Upper lobe of left lung (tissue), 6 donors: ENCODE measurements around the gene MYO16. TPM values are rescaled to one million over a fixed set of nuclear protein-coding genes. Genes with fewer than 3 reads are reported as not detected.
A peak's percentile ranks its signal among the peaks of the same experiment; 100 is the strongest.

ENCODE experiments used
- ATAC-seq, 2 donors: fragments of 200-7000 bp; cut with Tn5 transposase; one replicate each; pipeline ENCODE4 v1.9.1; 2022; ENCODE audit warnings: mild to moderate bottlenecking in 2 of 2, moderate library complexity in 2 of 2; ENCODE audit not compliant: low FRiP score in 2 of 2
- DNase-seq, 2 donors: peaks; one replicate each; pipeline ENCODE4 v3.0.0-alpha.2; 2019 to 2020
- H3K27ac ChIP-seq, 4 donors: fragments of 200-600 bp; sonication (generic); one replicate each; pipeline ENCODE4 v1.5.1; 2016 to 2019
- H3K27me3 ChIP-seq, 4 donors: fragments of 200-600 bp; sonication (generic); one replicate each; pipeline ENCODE4 v1.5.1; 2017 to 2019
- H3K36me3 ChIP-seq, 4 donors: fragments of 200-600 bp; sonication (generic); one replicate each; pipeline ENCODE4 v1.5.1; 2016 to 2019
- H3K4me1 ChIP-seq, 4 donors: fragments of 200-600 bp; sonication (generic); one replicate each; pipeline ENCODE4 v1.5.1; 2018 to 2019
- H3K4me3 ChIP-seq, 4 donors: fragments of 200-600 bp; sonication (generic); one replicate each; pipeline ENCODE4 v1.5.1; 2017 to 2019; ENCODE audit warnings: mild to moderate bottlenecking in 2 of 4, moderate library complexity in 1 of 4
- H3K9me3 ChIP-seq, 4 donors: fragments of 200-600 bp; sonication (generic); one replicate each; pipeline ENCODE4 v1.5.1; 2018 to 2019
- CTCF ChIP-seq, 6 experiments: fragments of 450-650 bp in 4 of 6; fragments of 200-600 bp in 2 of 6; sonication (generic) in 2 of 6; IDR thresholded peaks; one replicate each; pipeline ENCODE4 v1.5.1; 2016 to 2019; ENCODE audit warnings: antibody characterized with exemption in 6 of 6
- EP300 ChIP-seq, 4 donors: sonication (generic); formaldehyde crosslinking; IDR thresholded peaks; one replicate each; pipeline ENCODE4 v1.5.1; 2017; ENCODE audit warnings: antibody characterized with exemption in 4 of 4, control low read depth in 2 of 4
- POLR2A ChIP-seq, 4 donors: fragments of 450-650 bp; IDR thresholded peaks; one replicate each; pipeline ENCODE4 v1.5.1; 2016 to 2017; ENCODE audit warnings: antibody characterized with exemption in 4 of 4, mild to moderate bottlenecking in 2 of 4
- POLR2AphosphoS5 ChIP-seq, 2 donors: sonication (generic); formaldehyde crosslinking; IDR thresholded peaks; one replicate each; pipeline ENCODE4 v1.5.1; 2017; ENCODE audit warnings: antibody characterized with exemption in 2 of 2
- WGBS, 2 donors: methylation state at CpG; one replicate each; pipeline ENCODE4 v1.1.5; 2017 to 2018; 5-methylcytosine and 5-hydroxymethylcytosine counted together
- total RNA-seq, 6 donors: library from RNA; depleted of rRNA in 4 of 6; stranded (reverse); fragments of >200 nt in 4 of 6; gene quantifications; one replicate each; pipeline versions ENCODE4 v1.1.0 to v1.2.1, GENCODE V29; 2016 to 2021
- donor health status: DM: no; HTN: no; CAD: no; lungs with moderate emphysema.
- donor health status: DM: no; HTN: yes; CAD: no; lungs with severe emphysema.

MYO16 gene
- total RNA-seq, 6 donors from 2014 or later: under 0.01 to 0.55 (median 0.20) TPM; not detected in 1

GRCh38 chr13:108667205-108667604 lies 37.8 kb downstream of the MYO16 start:
- 86 to 94% methylated on average over 1 of the region's 1 CpG for WGBS, 2 donors
- H3K27me3 ChIP-seq: no peaks in the 10 kb centered on the region
- H3K27ac ChIP-seq: no peak overlapping the region
- no peaks in the 10 kb centered on the region for H3K4me1 ChIP-seq
- TF ChIP-seq POLR2AphosphoS5 (IDR thresholded peaks at IDR 0.05) (no peak), POLR2A (IDR thresholded peaks at IDR 0.05) (no peak), CTCF (IDR thresholded peaks at IDR 0.05) (no peak), EP300 (IDR thresholded peaks at IDR 0.05) (no peak)
- no peaks in the 10 kb centered on the region for H3K36me3 ChIP-seq
- DNase-seq (no peak), ATAC-seq (no peak)
- peaks cover 0 to 27% (median 1%) of the 10 kb centered on the region in 4 donors for H3K9me3 ChIP-seq
- no peak overlapping the region for H3K4me3 ChIP-seq

DNA sequence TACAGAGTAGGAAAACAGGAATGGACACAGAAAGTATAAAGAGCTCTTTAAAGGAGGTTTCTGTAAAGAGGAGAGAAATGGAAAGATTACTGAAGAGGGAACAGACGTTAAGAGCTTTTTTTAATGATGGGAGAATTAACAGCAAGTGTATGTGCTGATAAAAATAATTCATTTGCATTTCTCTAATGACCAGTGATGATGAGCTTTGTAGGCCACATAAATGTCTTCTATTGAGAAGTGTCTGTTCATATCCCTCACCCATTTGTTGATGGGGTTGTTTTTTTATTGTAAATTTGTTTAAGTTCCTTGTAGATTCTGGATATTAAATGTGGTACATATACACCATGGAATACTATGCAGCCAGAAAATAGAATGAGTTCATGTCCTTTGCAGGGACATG lies 40.0 kb downstream of the MYO16 start:
- WGBS, 2 donors: 46 to 62% methylated on average over 1 of the region's 1 CpG
- TF ChIP-seq CTCF (IDR thresholded peaks at IDR 0.05): no peak
- no peak for TF ChIP-seq POLR2A (IDR thresholded peaks at IDR 0.05)
- TF ChIP-seq EP300 (IDR thresholded peaks at IDR 0.05): no peak
- no peak for TF ChIP-seq POLR2AphosphoS5 (IDR thresholded peaks at IDR 0.05)
- no peaks in the 10 kb centered on the region for H3K27me3 ChIP-seq

GRCh38 chr13:108674346-108674745 lies 44.9 kb downstream of the MYO16 start:
- TF ChIP-seq POLR2A (IDR thresholded peaks at IDR 0.05): no peak
- TF ChIP-seq EP300 (IDR thresholded peaks at IDR 0.05): no peak
- no peak for TF ChIP-seq POLR2AphosphoS5 (IDR thresholded peaks at IDR 0.05)
- no peak for TF ChIP-seq CTCF (IDR thresholded peaks at IDR 0.05)
- 78 to 84% methylated on average over 6 of the region's 6 CpGs for WGBS, 2 donors
- H3K4me3 ChIP-seq: no peak overlapping the region
- no peaks in the 10 kb centered on the region for H3K27me3 ChIP-seq
- H3K4me1 ChIP-seq: no peaks in the 10 kb centered on the region
- ATAC-seq (no peak), DNase-seq (no peak)
- H3K27ac ChIP-seq: no peak overlapping the region
- no peaks in the 10 kb centered on the region for H3K36me3 ChIP-seq
- peaks cover 0 to 5% (median 0%) of the 10 kb centered on the region in 4 donors for H3K9me3 ChIP-seq

More for the DNA sequence above, 40.0 kb downstream of the MYO16 start:
- DNase-seq (no peak), ATAC-seq (no peak)
- Histone ChIP-seq H3K9me3 (peaks cover 0 to 18% (median 1%) of the 10 kb centered on the region in 4 donors), H3K27ac (no peak overlapping the region), H3K36me3 (no peaks in the 10 kb centered on the region), H3K4me1 (no peaks in the 10 kb centered on the region), H3K4me3 (no peak overlapping the region)

DNA sequence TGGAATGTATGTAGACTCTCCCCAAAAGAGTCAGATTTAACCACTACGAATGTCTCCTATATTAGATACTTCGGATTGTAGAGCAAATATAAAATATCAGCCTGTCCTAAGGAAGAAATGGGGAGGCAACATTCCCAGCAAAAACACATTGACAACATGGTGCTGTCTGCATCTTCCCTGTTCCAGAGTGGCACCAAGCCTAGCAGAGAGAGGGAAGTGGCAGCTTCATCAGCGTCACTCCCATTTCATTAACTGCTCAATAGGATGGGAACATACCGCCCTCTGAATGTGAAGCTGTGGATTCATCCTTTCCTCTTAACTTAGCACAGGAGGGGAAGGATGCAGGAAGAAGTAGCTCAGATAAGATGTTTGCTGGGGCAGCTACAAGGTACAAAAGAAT lies 45.4 kb downstream of the MYO16 start:
- no peak overlapping the region for H3K27ac ChIP-seq
- no peaks in the 10 kb centered on the region for H3K36me3 ChIP-seq
- H3K9me3 ChIP-seq: peaks cover 0 to under 1% (median 0%) of the 10 kb centered on the region in 4 donors
- DNase-seq: no peak
- H3K27me3 ChIP-seq: no peaks in the 10 kb centered on the region
- H3K4me1 ChIP-seq: no peaks in the 10 kb centered on the region
- no peak overlapping the region for H3K4me3 ChIP-seq
- no peak for TF ChIP-seq POLR2AphosphoS5 (IDR thresholded peaks at IDR 0.05)
- TF ChIP-seq POLR2A (IDR thresholded peaks at IDR 0.05): no peak
- no peak for TF ChIP-seq CTCF (IDR thresholded peaks at IDR 0.05)
- no peak for TF ChIP-seq EP300 (IDR thresholded peaks at IDR 0.05)
- WGBS, 2 donors: 76 to 86% methylated on average over 4 of the region's 4 CpGs
- no peak for ATAC-seq

DNA sequence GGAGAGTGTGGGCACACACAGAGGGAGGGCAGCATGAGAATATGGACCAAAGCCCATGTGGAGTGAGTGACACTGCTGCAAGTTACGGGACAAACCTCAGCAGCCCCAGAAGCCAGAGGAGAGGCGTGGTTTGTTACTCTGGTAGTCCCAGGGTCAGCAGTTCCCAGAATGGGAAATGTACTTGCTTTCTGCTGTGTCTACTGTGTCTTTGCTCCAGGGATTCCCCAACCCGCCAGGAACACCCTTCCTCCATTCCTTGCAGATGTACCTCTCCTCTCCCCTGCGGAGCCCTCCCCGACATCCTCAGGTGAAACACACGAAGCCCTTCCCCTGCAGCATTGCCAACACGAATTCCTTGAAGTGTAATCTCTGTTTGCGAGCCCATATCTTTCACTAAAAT lies 47.2 kb downstream of the MYO16 start:
- no peak for DNase-seq

More for the DNA sequence above, 47.2 kb downstream of the MYO16 start:
- Histone ChIP-seq H3K27ac (no peak overlapping the region), H3K4me1 (no peaks in the 10 kb centered on the region), H3K9me3 (no peaks in the 10 kb centered on the region), H3K27me3 (no peaks in the 10 kb centered on the region), H3K36me3 (no peaks in the 10 kb centered on the region), H3K4me3 (no peak overlapping the region)
- WGBS, 2 donors: 56 to 57% methylated on average over 8 of the region's 8 CpGs
- ATAC-seq: peak in 1 of 2 donors; percentile 31
- no peak for TF ChIP-seq POLR2A (IDR thresholded peaks at IDR 0.05)
